GM12878 (cell line): ENCODE results near the gene SLC1A6.

ENCODE experiments used
- CBX3 ChIP-seq: fragments of 200-600 bp; sonication (generic); IDR thresholded peaks from 2 replicates; pipeline ENCODE4 v1.6.1; 2016; ENCODE audit warnings: low read depth, borderline replicate concordance
- EP300 ChIP-seq, 2 experiments: fragments of 150-350 bp in 1 of 2; IDR thresholded peaks; 2 replicates each; pipeline ENCODE4 v1.6.1; 2011 to 2012; ENCODE audit warnings: low read depth in 2 of 2, low read length in 2 of 2, borderline replicate concordance in 1 of 2, improper control_type of control experiment in 1 of 2, inconsistent platforms in 1 of 2; ENCODE audit not compliant: control insufficient read depth in 1 of 2
- FOXK2 ChIP-seq: fragments of 450-650 bp; IDR thresholded peaks from 2 replicates; pipeline ENCODE4 v1.6.1; 2017; ENCODE audit warnings: mild to moderate bottlenecking, moderate library complexity
- MYC ChIP-seq: IDR thresholded peaks from 2 replicates; pipeline ENCODE4 v1.6.1; 2011; ENCODE audit warnings: mild to moderate bottlenecking, low read length, moderate library complexity, inconsistent platforms; ENCODE audit not compliant: insufficient read depth, insufficient replicate concordance, insufficient read length, severe bottlenecking
- POLR2A ChIP-seq: IDR thresholded peaks from 2 replicates; pipeline ENCODE4 v1.6.1; 2011; ENCODE audit warnings: low read depth, mild to moderate bottlenecking, low read length
- SMC3 ChIP-seq: IDR thresholded peaks from 2 replicates; pipeline ENCODE4 v1.6.1; 2011; ENCODE audit warnings: low read length, improper control_type of control experiment, borderline replicate concordance

- TF ChIP-seq POLR2A: no peak
- TF ChIP-seq FOXK2: no peak
- no peak for TF ChIP-seq SMC3
- TF ChIP-seq EP300 (IDR thresholded peaks at IDR 0.05; ENCODE audit: borderline replicate concordance in 1 of 2, control insufficient read depth in 1 of 2, low read depth in 2 of 2, low read length in 2 of 2): no peak
- TF ChIP-seq CBX3: no peak
- TF ChIP-seq MYC: no peak
These were observed 28.6 kb upstream of the SLC1A6 start for GRCh38 chr19:15008308-15008707.
